Small intestine (tissue), 7 donors: ENCODE results near the gene FBXO33. TPM values are rescaled to one million over a fixed set of nuclear protein-coding genes. Genes with fewer than 3 reads are reported as not detected.
"Not testable (repeated sequence)": the region's sequence is repeated elsewhere in the genome, so short reads cannot be mapped to it uniquely, and the experiment has no call there.

Experiments
- DNase-seq, 2 donors: peaks; one replicate each; pipeline versions ENCODE4 v3.0.0 to v3.0.0-alpha.2; 2013
- FAIRE-seq: peaks from 2 replicates; lab custom pipeline; 2012; peaks lifted over from hg19 to GRCh38; lab: Jason Lieb, UNC
- H3K27ac ChIP-seq, 3 donors: one replicate each; pipeline ENCODE4 v1.5.1; 2013; ENCODE audit warnings: low read length in 2 of 3, mild to moderate bottlenecking in 2 of 3, control low read depth in 1 of 3, inconsistent platforms in 1 of 3, low read depth in 1 of 3, moderate library complexity in 1 of 3
- H3K27me3 ChIP-seq, 3 donors: one replicate each; pipeline ENCODE4 v1.6.1; 2013; ENCODE audit warnings: low read length in 3 of 3, inconsistent platforms in 1 of 3; ENCODE audit not compliant: control insufficient read depth in 3 of 3, insufficient read depth in 3 of 3
- H3K36me3 ChIP-seq, 3 donors: one replicate each; pipeline ENCODE4 v1.6.1; 2013; ENCODE audit warnings: low read length in 3 of 3, inconsistent platforms in 1 of 3, low read depth in 1 of 3, mild to moderate bottlenecking in 1 of 3, moderate library complexity in 1 of 3; ENCODE audit not compliant: control insufficient read depth in 3 of 3, insufficient read depth in 2 of 3
- H3K4me1 ChIP-seq, 3 donors: one replicate each; pipeline ENCODE4 v1.6.1; 2013; ENCODE audit warnings: low read length in 2 of 3, inconsistent platforms in 1 of 3, low read depth in 1 of 3, mild to moderate bottlenecking in 1 of 3, moderate library complexity in 1 of 3; ENCODE audit not compliant: control insufficient read depth in 3 of 3, insufficient read depth in 2 of 3
- H3K4me3 ChIP-seq, 3 donors: one replicate each; pipeline ENCODE4 v1.5.1; 2013; ENCODE audit warnings: low read length in 3 of 3, control low read depth in 1 of 3, inconsistent platforms in 1 of 3, low read depth in 1 of 3, mild to moderate bottlenecking in 1 of 3, moderate library complexity in 1 of 3
- H3K9me3 ChIP-seq, 2 donors: one replicate each; pipeline ENCODE4 v1.6.1; 2013; ENCODE audit warnings: low read depth in 1 of 2, low read length in 1 of 2; ENCODE audit not compliant: control insufficient read depth in 2 of 2, insufficient read depth in 1 of 2
- WGBS, 3 donors: extraction: QIAGEN DNeasy Blood & Tissue Kit; methylation state at CpG; one replicate each; pipeline ENCODE4 v1.1.7; 2013; 5-methylcytosine and 5-hydroxymethylcytosine counted together
- polyA plus RNA-seq, 4 donors: library from polyadenylated mRNA; stranded (reverse) in 3 of 4; unstranded in 1 of 4; fragments of 200-250 nt in 3 of 4; fragments of 120-200 nt in 1 of 4; gene quantifications; one replicate each; pipeline versions ENCODE4 v1.2.1 to v1.2.3, GENCODE V29; 2013
- donor health status: healthy with polysubstance abuse.
- donor health status: control.
- donor health status: control.
- donor health status: Bipolar disorder and iron deficiency.
- donor health status: healthy.

The FBXO33 gene
- polyA plus RNA-seq, 4 donors: 3.8 to 9.3 (median 4.6) TPM

DNA sequence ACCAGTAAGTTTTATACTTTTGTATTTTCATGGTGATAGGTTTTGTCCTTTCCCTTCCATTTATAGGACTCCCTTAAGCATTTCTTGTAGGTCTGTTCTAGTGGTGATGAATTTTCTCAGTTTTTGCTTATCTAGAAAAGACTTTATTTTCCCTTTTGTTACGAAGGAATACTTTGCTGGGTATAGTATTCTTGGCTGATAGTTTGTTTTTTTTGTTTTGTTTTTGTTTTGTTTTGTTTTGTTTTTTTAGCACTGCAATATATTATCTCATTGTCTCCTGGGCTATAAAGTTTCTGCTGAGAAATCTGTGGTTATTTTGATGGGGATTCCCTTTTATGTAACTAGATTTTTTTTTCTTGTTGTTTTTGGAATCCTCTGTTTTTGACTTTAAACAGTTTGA lies 67.7 kb downstream of the FBXO33 start:
- Histone ChIP-seq H3K4me1 (no peaks in the 10 kb centered on the region), H3K9me3 (peaks cover 0 to 7% of the 10 kb centered on the region in 2 donors), H3K27ac (no peak overlapping the region), H3K36me3 (peaks cover 2 to 30% (median 2%) of the 10 kb centered on the region in 3 donors), H3K4me3 (no peak overlapping the region), H3K27me3 (no peaks in the 10 kb centered on the region)
- 95 to 100% (median 100%) methylated on average over 1 of the region's 1 CpG for WGBS, 3 donors
- DNase-seq: no peak
- FAIRE-seq: no peak

DNA sequence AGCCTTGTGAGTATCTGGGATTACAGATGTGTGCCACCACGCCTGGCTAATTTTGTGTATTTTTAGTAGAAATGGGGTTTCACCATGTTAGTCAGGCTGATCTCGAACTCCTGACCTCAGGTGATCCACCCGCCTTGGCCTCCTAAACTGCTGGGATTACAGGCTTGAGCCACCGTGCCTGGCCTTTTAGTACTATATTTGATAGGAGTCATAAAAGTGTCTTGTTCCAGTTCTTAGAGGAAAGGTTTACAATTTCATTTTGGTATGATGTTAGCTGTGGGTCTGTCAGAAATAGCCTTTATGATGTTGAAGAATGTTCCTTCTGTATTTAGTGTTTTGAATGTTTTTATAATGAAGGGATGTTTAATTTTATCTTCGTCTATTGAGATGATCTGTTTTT lies 70.7 kb downstream of the FBXO33 start:
- not testable (repeated sequence) for H3K27ac ChIP-seq, H3K4me3 ChIP-seq, DNase-seq, H3K27me3 ChIP-seq, FAIRE-seq, H3K4me1 ChIP-seq
- peaks cover 2 to 26% (median 9%) of the 10 kb centered on the region in 3 donors for H3K36me3 ChIP-seq
- H3K9me3 ChIP-seq: peaks cover 0 to 12% of the 10 kb centered on the region in 2 donors
- 86 to 95% (median 88%) methylated on average over 5 of the region's 5 CpGs for WGBS, 3 donors

GRCh38 chr14:39360316-39360715 lies 71.9 kb downstream of the FBXO33 start:
- no peaks in the 10 kb centered on the region for H3K27me3 ChIP-seq
- FAIRE-seq: no peak

GRCh38 chr14:39359069-39359468 lies 73.2 kb downstream of the FBXO33 start:
- H3K4me1 ChIP-seq, DNase-seq, H3K4me3 ChIP-seq, FAIRE-seq, H3K27me3 ChIP-seq, H3K9me3 ChIP-seq, H3K27ac ChIP-seq: not testable (repeated sequence)
- 89 to 94% (median 90%) methylated on average over 10 of the region's 10 CpGs for WGBS, 3 donors
- H3K36me3 ChIP-seq: peaks cover 0 to 16% (median 9%) of the 10 kb centered on the region in 3 donors

More at GRCh38 chr14:39360316-39360715, 71.9 kb downstream of the FBXO33 start:
- Histone ChIP-seq H3K36me3 (peaks cover 2 to 20% (median 9%) of the 10 kb centered on the region in 3 donors), H3K27ac (no peak overlapping the region), H3K9me3 (peaks cover 0 to 12% of the 10 kb centered on the region in 2 donors), H3K4me1 (no peaks in the 10 kb centered on the region), H3K4me3 (no peak overlapping the region)
- no peak for DNase-seq

DNA sequence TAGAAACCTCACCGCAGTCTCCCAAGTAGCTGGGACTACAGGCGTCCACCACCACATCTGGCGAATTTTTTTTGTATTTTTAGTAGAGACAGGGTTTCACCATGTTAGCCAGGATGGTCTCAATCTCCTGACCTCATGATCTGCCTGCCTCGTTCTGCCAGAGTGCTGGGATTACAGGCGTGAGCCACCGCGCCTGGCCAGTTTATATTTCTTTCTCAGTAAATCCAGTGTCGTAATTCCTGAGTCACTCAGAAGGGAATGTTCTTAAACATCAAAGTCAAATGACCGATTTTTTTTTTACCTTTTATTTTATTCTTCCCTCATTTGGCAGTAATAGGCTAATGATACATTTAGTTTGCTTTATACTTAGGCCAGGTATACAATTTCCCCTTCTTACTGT lies 80.5 kb downstream of the FBXO33 start:
- Histone ChIP-seq H3K4me3 (no peak overlapping the region), H3K36me3 (peaks cover 2 to 14% (median 4%) of the 10 kb centered on the region in 3 donors), H3K9me3 (no peaks in the 10 kb centered on the region), H3K27ac (no peak overlapping the region), H3K27me3 (no peaks in the 10 kb centered on the region), H3K4me1 (no peaks in the 10 kb centered on the region)
- 91 to 95% (median 95%) methylated on average over 9 of the region's 9 CpGs for WGBS, 3 donors
- no peak for DNase-seq
- FAIRE-seq: no peak

GRCh38 chr14:39350866-39351265 lies 81.4 kb downstream of the FBXO33 start:
- FAIRE-seq (peak; percentile 51), DNase-seq (peak in 1 of 2 donors; percentile 57)
- no peaks in the 10 kb centered on the region for H3K9me3 ChIP-seq
- WGBS, 3 donors: 56 to 82% (median 75%) methylated on average over 3 of the region's 3 CpGs
- no peak overlapping the region for H3K4me3 ChIP-seq
- H3K27ac ChIP-seq: no peak overlapping the region
- no peaks in the 10 kb centered on the region for H3K4me1 ChIP-seq
- H3K27me3 ChIP-seq: no peaks in the 10 kb centered on the region
- peaks cover 2 to 15% (median 4%) of the 10 kb centered on the region in 3 donors for H3K36me3 ChIP-seq

Other genes starting within 250 kb of the FBXO33 start
- gene MIA2, start 198.5 kb downstream of the FBXO33 start, polyA plus RNA-seq: 100 to 1,000 TPM in 3 of 4 donors, 10 to 100 TPM in 1; 55.3 to 264 (median 210) TPM